ENCODE measurements around the gene ZNF620. TPM values are rescaled to one million over a fixed set of nuclear protein-coding genes. Genes with fewer than 3 reads are reported as not detected.
"Not testable (repeated sequence)": the region's sequence is repeated elsewhere in the genome, so short reads cannot be mapped to it uniquely, and the experiment has no call there.

ZNF620 gene
- total RNA-seq, 1 donor from 2014 or later = not detected

DNA sequence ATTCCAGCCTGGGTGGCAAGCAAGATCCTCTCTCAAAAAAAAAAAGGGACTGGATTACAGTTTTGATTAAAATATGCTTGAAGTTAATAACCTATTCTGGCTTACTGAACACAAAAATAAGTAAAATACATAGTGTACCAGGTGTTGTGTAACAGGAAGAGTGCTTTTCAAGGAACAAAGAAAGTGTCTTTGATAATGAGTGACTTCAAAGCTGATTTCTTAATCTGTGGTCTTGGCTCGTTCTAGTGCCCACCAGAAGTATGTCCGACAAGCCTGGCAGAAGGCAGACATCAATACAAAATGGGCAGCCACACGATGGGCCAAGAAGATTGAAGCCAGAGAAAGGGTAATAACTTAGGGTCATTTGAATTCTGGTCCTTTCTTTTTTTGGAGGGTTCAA lies 44.7 kb upstream of the ZNF620 start:
- no peaks in the 10 kb centered on the region for H3K9me3 ChIP-seq
- peaks cover 0 to 15% of the 10 kb centered on the region in 2 donors for H3K4me1 ChIP-seq
- no peak for DNase-seq (ENCODE audit: low spot score in 2 of 2)
- no peaks in the 10 kb centered on the region for H3K27me3 ChIP-seq
- no peak overlapping the region for H3K27ac ChIP-seq
- TF ChIP-seq, protein P1, sequence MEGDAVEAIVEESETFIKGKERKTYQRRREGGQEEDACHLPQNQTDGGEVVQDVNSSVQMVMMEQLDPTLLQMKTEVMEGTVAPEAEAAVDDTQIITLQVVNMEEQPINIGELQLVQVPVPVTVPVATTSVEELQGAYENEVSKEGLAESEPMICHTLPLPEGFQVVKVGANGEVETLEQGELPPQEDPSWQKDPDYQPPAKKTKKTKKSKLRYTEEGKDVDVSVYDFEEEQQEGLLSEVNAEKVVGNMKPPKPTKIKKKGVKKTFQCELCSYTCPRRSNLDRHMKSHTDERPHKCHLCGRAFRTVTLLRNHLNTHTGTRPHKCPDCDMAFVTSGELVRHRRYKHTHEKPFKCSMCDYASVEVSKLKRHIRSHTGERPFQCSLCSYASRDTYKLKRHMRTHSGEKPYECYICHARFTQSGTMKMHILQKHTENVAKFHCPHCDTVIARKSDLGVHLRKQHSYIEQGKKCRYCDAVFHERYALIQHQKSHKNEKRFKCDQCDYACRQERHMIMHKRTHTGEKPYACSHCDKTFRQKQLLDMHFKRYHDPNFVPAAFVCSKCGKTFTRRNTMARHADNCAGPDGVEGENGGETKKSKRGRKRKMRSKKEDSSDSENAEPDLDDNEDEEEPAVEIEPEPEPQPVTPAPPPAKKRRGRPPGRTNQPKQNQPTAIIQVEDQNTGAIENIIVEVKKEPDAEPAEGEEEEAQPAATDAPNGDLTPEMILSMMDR (IDR thresholded peaks at IDR 0.05) = no peak
- peaks cover 56 to 67% of the 10 kb centered on the region in 2 donors for H3K36me3 ChIP-seq
- H3K4me3 ChIP-seq = no peak overlapping the region
- intact Hi-C loops (cut with DNase I) = no loop called here

DNA sequence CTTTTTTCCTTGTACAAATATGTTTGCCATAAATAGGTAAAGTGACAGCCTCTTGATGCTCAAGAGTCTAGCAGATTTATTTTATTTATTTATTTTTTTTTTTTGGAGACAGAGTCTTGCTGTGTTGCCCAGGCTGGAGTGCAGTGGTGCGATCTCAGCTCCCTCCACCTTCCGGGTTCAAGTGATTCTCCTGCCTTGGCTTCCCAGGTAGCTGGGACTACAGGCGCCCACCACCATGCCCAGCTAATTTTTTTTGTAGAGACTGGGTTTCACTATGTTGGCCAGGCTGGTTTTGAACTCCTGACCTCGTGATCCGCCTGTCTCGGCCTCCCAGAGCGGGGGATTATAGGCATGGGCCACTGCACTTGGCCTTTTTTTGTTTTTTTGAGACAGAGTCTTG lies 43.0 kb upstream of the ZNF620 start:
- DNase-seq (ENCODE audit: low spot score in 2 of 2); H3K4me3 ChIP-seq; H3K27ac ChIP-seq; H3K27me3 ChIP-seq; intact Hi-C loops (cut with DNase I); H3K4me1 ChIP-seq; H3K9me3 ChIP-seq: not testable (repeated sequence)
- peaks cover 56 to 75% of the 10 kb centered on the region in 2 donors for H3K36me3 ChIP-seq

DNA sequence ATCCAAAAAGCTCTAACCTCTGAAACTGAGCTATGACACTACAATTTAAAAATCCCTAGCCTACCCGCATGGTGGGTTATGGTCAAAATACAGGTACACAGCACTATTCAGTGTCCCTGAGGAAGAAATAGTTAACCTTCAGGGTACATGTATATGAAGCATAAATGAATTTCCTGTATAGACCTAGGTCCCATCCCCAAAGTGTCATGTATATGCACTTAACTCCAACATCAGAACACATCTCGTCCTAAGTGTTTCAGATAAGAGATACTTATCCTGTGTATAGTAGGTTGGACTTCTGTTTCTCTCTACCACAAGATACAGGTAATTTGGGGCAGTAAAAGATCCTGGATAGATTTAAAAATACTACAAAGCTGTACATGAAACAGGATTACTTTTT lies 42.3 kb upstream of the ZNF620 start:
- H3K9me3 ChIP-seq = no peaks in the 10 kb centered on the region
- no peaks in the 10 kb centered on the region for H3K27me3 ChIP-seq
- no peak overlapping the region for H3K27ac ChIP-seq
- intact Hi-C loops (cut with DNase I) = no loop called here
- no peak for DNase-seq (ENCODE audit: low spot score in 2 of 2)
- TF ChIP-seq, protein P1 (IDR thresholded peaks at IDR 0.05) = no peak
- H3K36me3 ChIP-seq = peaks cover 56 to 71% of the 10 kb centered on the region in 2 donors
- no peak overlapping the region for H3K4me3 ChIP-seq
- H3K4me1 ChIP-seq = peaks cover 0 to 2% of the 10 kb centered on the region in 2 donors

DNA sequence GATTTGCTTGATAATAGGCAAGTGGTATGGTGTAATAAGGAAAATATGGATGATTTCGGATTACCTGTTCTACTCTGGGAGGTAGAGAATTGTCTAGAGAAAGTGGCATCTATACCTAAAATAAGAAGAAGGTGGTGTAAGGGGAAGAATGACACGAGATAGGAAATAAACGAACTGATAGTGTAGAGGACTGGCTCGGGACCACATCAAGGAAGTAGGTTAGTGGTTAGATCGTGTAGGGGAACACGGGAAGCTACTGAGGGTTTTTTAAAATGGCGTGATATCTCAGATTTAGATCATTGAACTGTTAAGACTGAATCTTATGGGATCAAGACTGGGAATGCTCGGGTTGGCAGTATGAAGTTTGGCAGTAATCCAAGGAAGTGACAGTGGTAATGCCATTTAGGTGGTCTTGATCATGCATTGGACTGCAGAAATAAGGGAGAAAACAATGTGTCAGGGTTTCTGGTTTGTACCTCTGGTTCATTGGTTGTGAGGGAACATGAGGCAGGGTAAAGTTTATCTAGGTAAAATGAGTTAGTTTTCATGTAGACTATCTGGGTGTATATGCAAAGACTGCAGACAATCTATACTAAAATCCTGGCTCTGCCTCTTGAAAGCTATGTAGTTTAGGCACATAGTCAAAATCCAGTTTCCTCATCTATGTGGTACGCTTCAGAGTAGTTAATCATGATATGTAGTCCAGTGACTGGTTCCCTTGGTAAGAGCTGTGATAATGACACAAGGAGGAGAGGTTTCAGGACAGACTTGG lies 41.3 kb upstream of the ZNF620 start:
- Histone ChIP-seq H3K9me3 (no peaks in the 10 kb centered on the region), H3K27me3 (no peaks in the 10 kb centered on the region), H3K27ac (no peak overlapping the region), H3K4me1 (no peaks in the 10 kb centered on the region), H3K36me3 (peaks cover 48 to 61% of the 10 kb centered on the region in 2 donors), H3K4me3 (no peak overlapping the region)
- DNase-seq (ENCODE audit: low spot score in 2 of 2) = no peak
- intact Hi-C loops (cut with DNase I) = no loop called here
- TF ChIP-seq, protein P1 (IDR thresholded peaks at IDR 0.05) = no peak

DNA sequence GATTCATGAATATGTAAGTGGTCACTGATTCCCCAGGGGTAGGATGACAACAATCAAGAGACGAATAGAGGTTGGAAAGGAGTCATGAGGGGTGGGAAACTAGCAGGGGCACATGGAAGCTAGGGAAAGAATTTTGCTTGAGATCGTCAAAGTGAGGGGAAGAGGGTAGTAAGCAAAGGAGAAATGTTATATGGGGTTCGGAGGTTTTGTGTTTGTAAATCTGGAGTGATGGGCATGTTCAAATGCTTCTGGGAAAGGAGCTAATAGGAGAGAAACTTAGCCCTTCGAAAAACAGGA lies 40.8 kb upstream of the ZNF620 start:
- TF ChIP-seq, protein P1 (IDR thresholded peaks at IDR 0.05) = no peak
- Histone ChIP-seq H3K9me3 (no peaks in the 10 kb centered on the region), H3K4me3 (no peak overlapping the region), H3K36me3 (peaks cover 43 to 56% of the 10 kb centered on the region in 2 donors), H3K27me3 (no peaks in the 10 kb centered on the region), H3K27ac (no peak overlapping the region), H3K4me1 (no peaks in the 10 kb centered on the region)
- DNase-seq (ENCODE audit: low spot score in 2 of 2) = no peak
- intact Hi-C loops (cut with DNase I) = no loop called here

DNA sequence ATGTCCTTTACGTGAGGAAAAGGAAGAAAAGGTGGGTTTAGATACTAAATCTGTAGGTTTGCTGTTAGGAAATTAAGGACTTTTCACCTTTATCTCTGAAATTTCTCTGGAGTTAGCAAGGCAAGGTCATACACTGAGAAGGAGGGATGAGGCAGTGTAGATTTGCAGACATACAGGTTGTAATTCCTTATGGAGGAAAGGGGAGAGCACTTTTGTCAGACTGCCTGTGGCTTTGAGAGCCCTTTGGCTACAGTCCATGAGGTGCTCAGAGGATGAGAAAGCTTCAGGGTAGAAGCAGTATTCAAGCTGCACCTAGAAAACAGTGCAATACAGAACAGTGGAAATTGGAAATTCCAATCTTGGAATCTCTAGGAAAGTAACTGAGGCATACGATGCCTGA lies 40.4 kb upstream of the ZNF620 start:
- Histone ChIP-seq H3K27ac (no peak overlapping the region), H3K9me3 (no peaks in the 10 kb centered on the region), H3K4me3 (no peak overlapping the region), H3K4me1 (no peaks in the 10 kb centered on the region), H3K27me3 (no peaks in the 10 kb centered on the region), H3K36me3 (peaks cover 39 to 52% of the 10 kb centered on the region in 2 donors)
- no peak for DNase-seq (ENCODE audit: low spot score in 2 of 2)
- intact Hi-C loops (cut with DNase I) = no loop called here
- TF ChIP-seq, protein P1 (IDR thresholded peaks at IDR 0.05) = no peak
